Upper lobe of right lung (tissue), 1 donor: ENCODE results near the gene TMEM176A. TPM values are rescaled to one million over a fixed set of nuclear protein-coding genes. Genes with fewer than 3 reads are reported as not detected.
A peak's percentile ranks its signal among the peaks of the same experiment; 100 is the strongest.

Source experiments
- ATAC-seq: fragments of 200-7000 bp; cut with Tn5 transposase; one replicate; pipeline ENCODE4 v1.9.1; 2020; ENCODE audit warnings: mild to moderate bottlenecking, moderate library complexity
- DNase-seq: peaks from one replicate; pipeline ENCODE4 v3.0.0-alpha.2; 2020
- H3K27ac ChIP-seq: fragments of 200-600 bp; one replicate; pipeline ENCODE4 v1.8.0; 2022
- H3K27me3 ChIP-seq: fragments of 200-600 bp; one replicate; pipeline ENCODE4 v1.8.0; 2022; ENCODE audit warnings: mild to moderate bottlenecking
- H3K36me3 ChIP-seq: fragments of 200-600 bp; one replicate; pipeline ENCODE4 v1.8.0; 2022
- H3K4me1 ChIP-seq: fragments of 200-600 bp; one replicate; pipeline ENCODE4 v1.8.0; 2022
- H3K4me3 ChIP-seq: fragments of 200-600 bp; one replicate; pipeline ENCODE4 v1.8.0; 2022; ENCODE audit warnings: mild to moderate bottlenecking
- H3K9me3 ChIP-seq: fragments of 200-600 bp; one replicate; pipeline ENCODE4 v1.8.0; 2022
- CTCF ChIP-seq: fragments of 200-600 bp; IDR thresholded peaks from one replicate; pipeline ENCODE4 v1.8.0; 2022; ENCODE audit warnings: antibody characterized with exemption
- intact Hi-C: fragments of 100-400 bp; cut with DNase I; formaldehyde crosslinking; loops from one replicate; pipeline ENCODE4 v1.11.0; 2022
- total RNA-seq: library from RNA; stranded (reverse); fragmentation: NEBNext Ultra II Directional; extraction: Animal tissue kit (Norgen Biotek cat#: 25700); gene quantifications from one replicate; pipeline ENCODE4 v1.2.1, GENCODE V29; 2021
- donor health status: DM: no; HTN: yes; CAD: no; lungs with severe emphysema.

TMEM176A gene
- total RNA-seq, 1 donor from 2014 or later, result 63.7 TPM

- intact Hi-C loops, result no loop called here
- H3K9me3 ChIP-seq, result no peaks in the 10 kb centered on the region
- H3K4me3 ChIP-seq, result peak overlapping the region; percentile 59
- ATAC-seq, result no peak
- TF ChIP-seq CTCF, result no peak
- DNase-seq, result no peak
- H3K27me3 ChIP-seq, result peaks cover 8% of the 10 kb centered on the region
- H3K36me3 ChIP-seq, result no peaks in the 10 kb centered on the region
- no peak overlapping the region for H3K27ac ChIP-seq
- peaks cover 4% of the 10 kb centered on the region for H3K4me1 ChIP-seq
Observed at GRCh38 chr7:150799156-150799555, 1.4 kb upstream of the TMEM176A start.

GRCh38 chr7:150799741-150800580 is 608 bp upstream of the TMEM176A start, which contains the start of gene TMEM176B:
TSS of gene TMEM176B (minus strand) at chr7:150800364. CDS start at chr7:150796569, 3,795 bp downstream.
- DNase-seq, result no peak
- no peaks in the 10 kb centered on the region for H3K9me3 ChIP-seq
- peak within 1 kb of the TSS; percentile 59 for H3K4me3 ChIP-seq
- TF ChIP-seq CTCF, result no peak
- H3K27me3 ChIP-seq, result peaks cover 8% of the 10 kb centered on the region
- ATAC-seq, result peak; percentile 69
- no peaks in the 10 kb centered on the region for H3K36me3 ChIP-seq
- intact Hi-C loops, result no loop called here
- peak within 1 kb of the TSS; percentile 55 for H3K27ac ChIP-seq
- peaks cover 4% of the 10 kb centered on the region for H3K4me1 ChIP-seq

- peak; percentile 10 for ATAC-seq
- intact Hi-C loops, result no loop called here
- H3K4me1 ChIP-seq, result peaks cover 4% of the 10 kb centered on the region
- peak overlapping the region; percentile 55 for H3K27ac ChIP-seq
- H3K36me3 ChIP-seq, result no peaks in the 10 kb centered on the region
- H3K9me3 ChIP-seq, result peaks cover 4% of the 10 kb centered on the region
- H3K27me3 ChIP-seq, result peaks cover 8% of the 10 kb centered on the region
- peak overlapping the region; percentile 59 for H3K4me3 ChIP-seq
- no peak for DNase-seq
- TF ChIP-seq CTCF, result no peak
Observed at GRCh38 chr7:150801242-150801945, 825 bp downstream of the TMEM176A start.

GRCh38 chr7:150801946-150802771 is 1.6 kb downstream of the TMEM176A start:
- Histone ChIP-seq H3K9me3 (peaks cover 4% of the 10 kb centered on the region), H3K4me1 (peaks cover 4% of the 10 kb centered on the region), H3K4me3 (peak overlapping the region; percentile 59), H3K27me3 (peaks cover 8% of the 10 kb centered on the region), H3K36me3 (no peaks in the 10 kb centered on the region), H3K27ac (no peak overlapping the region)
- intact Hi-C loops, result no loop called here
- DNase-seq, result no peak
- ATAC-seq, result no peak
- TF ChIP-seq CTCF, result no peak

- H3K36me3 ChIP-seq, result no peaks in the 10 kb centered on the region
- TF ChIP-seq CTCF, result no peak
- H3K4me3 ChIP-seq, result no peak overlapping the region
- DNase-seq, result no peak
- H3K27ac ChIP-seq, result no peak overlapping the region
- H3K27me3 ChIP-seq, result peaks cover 8% of the 10 kb centered on the region
- ATAC-seq, result no peak
- peaks cover 4% of the 10 kb centered on the region for H3K9me3 ChIP-seq
- H3K4me1 ChIP-seq, result peaks cover 4% of the 10 kb centered on the region
- intact Hi-C loops, result no loop called here
Observed at GRCh38 chr7:150803161-150803860, 2.7 kb downstream of the TMEM176A start.
